HG03135 (cell line): ENCODE results near the gene TRABD2B.

Experiments used
- ATAC-seq: cut with Tn5 transposase; IDR thresholded peaks from one replicate; pipeline ENCODE4 v1.9.1; 2021; ENCODE audit warnings: mild to moderate bottlenecking, moderate library complexity; ENCODE audit not compliant: unreplicated experiment

TRABD2B gene

GRCh38 chr1:47742890-47743760 is 254.1 kb downstream of the TRABD2B start:
- ATAC-seq, result no peak

DNA sequence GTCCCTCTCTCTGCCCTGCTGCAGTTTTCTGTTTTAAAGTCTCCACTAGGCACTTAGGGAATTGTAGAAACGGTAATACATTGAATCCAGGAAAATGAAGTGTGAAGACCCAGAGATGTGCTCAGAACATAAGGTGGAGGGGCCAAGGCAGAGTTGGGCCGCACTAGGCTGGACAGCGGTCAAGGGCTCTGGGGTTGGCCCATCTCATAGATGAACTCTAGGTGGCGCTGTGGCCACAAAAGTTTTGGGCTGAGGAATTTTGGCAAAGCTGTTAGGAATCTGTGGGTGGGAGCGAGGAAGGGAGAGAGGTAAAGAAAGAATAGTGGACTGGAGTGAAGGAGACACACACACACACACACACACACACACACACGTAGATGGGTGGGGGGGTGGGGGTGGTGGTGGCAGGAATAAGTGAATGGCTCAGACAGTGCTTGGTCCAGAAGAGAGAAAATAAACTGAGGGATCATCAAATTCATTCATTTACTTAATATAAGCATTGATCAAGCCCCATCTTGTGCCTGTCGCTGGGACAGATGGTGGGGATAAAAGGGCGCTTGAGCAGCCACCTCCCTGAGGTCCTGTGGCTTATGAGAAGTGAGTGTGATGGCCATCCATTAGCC is 258.5 kb downstream of the TRABD2B start:
- no peak for ATAC-seq

DNA sequence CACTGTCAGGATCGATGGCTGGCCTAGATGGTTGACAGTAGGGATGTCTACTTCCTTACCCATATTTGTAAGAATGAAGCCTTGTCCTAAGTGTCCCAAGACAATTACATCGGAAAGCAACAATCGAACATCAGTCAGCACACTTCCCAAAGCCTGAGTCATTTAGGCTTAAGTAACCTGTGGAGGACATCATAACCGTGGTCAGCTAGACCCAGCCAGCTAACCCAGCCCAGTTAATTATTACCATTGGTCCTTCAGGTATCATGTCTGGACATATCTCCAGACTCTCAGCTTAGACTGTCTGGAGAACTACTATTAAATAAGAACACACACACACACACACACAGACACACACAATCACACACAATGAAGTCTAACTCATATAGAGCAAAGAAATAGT is 264.7 kb downstream of the TRABD2B start:
- ATAC-seq, result no peak

DNA sequence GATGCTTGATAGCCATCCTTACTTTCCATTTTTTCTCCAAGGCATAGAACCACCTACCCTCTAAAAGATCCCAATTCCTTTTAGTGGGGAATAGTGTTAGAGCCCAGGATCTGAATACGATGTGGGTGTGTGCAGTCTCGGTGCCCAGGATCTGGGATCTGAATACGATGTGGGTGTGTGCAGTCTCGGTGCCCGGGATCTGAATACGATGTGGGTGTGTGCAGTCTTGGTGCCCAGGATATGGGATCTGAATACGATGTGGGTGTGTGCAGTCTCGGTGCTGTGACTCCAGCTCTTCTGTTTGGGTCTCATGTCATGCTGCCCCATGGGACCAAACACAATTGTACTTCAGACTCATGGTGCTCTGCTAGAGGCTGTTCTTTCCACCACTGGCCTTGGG is 265.5 kb downstream of the TRABD2B start:
- ATAC-seq, result no peak

DNA sequence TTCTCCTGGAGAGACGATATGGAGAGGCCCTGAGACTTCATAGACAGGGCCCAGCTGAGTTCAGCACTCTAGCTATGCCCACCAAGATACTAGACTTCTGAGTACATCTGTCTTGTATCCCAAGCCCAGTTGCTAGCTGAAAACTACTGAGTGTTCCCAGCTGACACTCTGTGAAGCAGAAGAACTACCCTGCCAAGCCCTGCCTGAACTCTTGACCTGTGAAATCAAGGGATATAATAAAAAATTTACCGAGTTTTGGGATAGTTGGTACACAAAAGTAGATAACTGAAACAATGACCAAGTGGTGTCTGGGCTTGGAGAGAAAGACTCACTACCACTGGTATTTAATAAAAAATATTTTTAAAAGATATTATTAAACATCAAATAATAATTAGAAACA is 267.5 kb downstream of the TRABD2B start:
- ATAC-seq, result no peak

DNA sequence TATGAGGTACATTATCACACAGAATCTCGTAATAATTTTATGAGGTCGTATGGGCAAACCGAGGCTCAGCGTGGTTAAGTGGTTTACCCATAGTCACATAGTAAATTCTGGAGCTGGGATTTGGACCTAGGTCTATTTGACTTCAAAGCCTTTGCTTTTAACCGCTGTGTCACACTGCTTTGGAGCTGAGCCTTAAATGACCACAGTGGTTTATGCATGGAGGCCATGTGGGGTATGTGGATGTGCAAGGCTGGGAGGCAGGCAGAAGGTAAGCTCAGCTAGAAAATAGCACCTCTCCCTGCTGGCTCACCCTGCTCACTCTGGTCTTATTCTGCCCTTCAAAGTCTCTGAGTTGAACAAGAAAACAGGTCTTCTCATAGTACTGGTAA is 269.5 kb downstream of the TRABD2B start:
- ATAC-seq, result no peak

- ATAC-seq, result no peak
These were observed 270.0 kb downstream of the TRABD2B start for GRCh38 chr1:47727051-47727696.

DNA sequence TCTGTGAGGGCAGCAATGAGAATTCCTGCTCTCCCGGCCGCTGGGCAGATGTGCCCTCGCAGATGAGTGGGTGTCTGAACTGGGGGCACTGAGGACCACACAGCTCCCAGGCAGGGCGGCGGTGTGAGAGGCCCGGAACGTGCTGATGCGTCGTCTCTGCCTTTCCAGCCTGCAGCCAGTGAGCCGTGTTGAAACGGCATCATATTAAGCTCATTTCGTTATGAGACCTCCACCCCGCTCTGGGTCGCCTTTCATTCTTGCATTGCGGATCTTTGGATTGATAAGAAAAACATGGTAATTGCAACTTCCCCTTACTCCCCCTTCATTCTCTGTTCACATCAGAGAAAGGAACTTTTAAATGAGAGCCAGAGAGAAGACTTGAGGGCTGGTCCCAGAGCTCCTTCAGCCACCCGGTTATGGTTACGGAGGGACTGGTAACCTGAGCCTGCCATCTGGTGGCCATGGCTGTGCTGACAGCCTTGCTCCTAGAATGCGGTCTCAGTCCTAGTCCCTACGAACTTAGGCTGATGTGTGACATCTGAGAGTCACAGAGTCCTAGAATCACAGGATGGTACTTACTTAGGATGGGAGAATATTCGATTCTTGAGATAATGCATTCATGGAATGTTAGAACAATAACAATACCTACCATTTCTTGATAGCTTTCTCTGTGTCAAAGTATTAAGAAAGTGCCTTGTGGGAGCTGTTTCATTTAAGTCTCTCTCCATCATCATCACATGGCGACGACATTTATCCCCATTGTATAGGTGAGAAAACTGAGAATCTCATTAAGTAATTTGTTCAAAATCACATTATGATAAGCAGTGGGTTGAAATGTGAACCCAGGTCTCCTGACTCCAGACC is 271.0 kb downstream of the TRABD2B start:
- ATAC-seq, result peak; percentile 87

DNA sequence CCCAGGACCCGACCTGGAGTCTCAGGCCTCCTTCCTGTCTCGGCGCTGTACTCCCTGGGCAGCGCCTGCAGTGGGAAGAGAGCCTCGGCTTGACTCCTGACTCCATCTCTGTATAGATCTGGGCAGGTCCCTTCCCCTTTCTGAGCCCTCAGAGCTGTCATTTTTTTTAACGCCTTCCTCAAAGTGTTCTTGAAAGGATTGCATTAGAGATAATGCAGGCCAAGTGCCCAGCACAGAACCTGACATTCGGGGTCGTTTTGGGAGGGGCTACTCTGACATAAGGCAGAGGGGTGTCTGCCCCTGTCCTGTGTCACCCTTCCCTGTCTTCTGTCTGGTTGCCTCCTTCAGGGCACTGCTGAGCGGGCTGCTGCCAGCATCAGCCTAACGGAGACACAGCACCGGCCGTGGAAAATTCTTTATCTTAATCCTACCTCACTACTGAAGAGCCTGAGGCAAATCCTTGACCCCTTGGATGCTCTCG is 271.6 kb downstream of the TRABD2B start:
- ATAC-seq, result no peak

- no peak for ATAC-seq
These were observed 272.1 kb downstream of the TRABD2B start for GRCh38 chr1:47725000-47725473.

DNA sequence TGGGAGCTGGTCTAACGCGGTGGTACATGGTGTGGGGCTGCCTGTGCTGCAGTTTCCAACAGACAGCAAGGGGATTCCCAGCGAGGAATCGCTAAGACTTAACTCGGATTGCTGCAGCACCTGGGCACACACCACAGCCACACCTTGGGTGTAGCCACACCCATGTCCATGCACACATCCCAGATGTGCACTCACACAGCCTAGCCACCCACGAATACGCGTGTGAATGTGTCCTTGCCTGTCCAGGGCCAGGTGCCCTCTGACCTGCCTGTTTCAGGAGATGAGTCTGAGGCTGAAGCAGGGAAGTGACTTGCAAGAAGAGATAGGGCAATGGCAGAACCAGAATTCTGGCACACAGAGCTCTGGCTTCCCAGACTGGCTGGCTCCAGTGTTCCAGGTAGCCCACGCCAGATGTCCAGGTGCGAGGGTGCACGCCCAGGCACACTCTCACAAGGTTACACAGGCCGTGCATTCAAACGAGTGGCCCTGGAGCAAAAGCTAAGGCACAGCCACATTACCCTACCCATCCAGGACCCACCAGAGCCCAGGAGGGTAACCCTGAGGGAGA is 272.7 kb downstream of the TRABD2B start:
- no peak for ATAC-seq

DNA sequence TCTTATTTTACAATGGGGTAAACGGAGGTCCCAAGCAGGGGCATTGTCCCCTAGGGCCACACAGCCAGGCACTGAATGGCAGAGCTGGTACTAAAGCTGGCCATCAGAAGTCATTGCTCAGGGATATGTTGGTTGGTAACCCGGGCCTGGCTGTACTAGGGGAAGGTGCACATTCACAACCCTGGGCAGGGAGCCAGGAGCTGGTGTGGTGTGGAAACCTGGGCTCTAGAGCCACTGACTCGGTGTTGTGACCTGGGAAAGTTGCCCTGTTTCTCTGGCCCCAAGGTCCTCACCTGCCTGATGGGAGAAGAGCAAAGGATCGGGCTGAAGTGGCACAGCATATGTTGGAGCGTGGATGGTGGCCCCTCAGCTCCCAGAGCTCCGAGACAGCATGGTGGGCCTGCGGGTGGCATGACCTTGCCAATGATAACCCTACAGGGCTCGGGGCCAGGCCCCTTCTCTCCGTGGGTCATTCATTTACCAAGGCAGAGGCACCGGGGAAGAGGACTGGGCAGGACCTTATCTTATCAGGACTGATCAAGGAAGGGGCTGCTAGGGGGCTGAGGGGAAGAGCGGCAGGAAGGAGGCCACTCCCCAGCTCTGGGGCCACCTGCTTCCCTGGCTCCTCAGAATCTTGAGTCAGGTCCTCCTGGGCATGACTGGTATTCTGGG is 274.1 kb downstream of the TRABD2B start:
- no peak for ATAC-seq

DNA sequence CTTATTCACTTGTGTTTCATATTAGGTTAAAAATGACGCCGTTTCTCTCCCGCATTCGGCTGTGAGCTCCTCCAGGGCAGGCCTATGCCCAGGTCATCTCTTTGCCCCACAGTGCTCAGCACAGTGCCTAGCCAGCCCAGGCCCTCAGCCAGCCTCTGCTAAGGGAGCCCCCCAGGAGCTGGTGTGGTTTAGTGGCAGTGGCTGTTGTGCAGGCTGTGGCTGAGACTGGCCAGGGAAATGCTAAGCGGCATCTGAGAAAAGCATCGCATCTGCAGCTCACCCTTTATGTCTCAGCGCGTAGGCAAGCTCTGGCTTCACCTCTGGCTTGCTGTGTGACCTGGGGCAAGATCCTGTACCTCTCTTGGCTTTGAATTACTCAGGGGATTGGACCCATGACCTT is 275.1 kb downstream of the TRABD2B start:
- ATAC-seq, result no peak

DNA sequence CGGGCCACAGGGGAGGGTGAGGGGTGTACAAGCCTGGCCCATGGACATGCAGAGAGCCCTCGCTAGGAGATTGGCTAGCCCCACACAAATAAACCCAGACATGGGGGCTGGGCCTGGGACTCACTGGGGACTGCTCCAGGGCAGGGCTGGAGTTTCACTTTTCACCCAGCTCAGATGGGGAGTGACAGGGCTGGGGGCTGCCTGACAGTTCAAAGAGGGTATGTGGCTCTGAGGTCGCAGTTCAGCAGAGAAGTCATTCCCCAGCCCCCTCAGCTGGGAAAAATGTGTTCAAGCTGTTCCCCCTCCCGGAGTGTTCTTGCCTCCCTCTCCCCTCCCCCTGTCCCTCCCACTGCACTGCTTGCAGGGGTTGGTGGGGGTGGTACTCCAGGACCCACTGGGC is 277.1 kb downstream of the TRABD2B start:
- no peak for ATAC-seq

DNA sequence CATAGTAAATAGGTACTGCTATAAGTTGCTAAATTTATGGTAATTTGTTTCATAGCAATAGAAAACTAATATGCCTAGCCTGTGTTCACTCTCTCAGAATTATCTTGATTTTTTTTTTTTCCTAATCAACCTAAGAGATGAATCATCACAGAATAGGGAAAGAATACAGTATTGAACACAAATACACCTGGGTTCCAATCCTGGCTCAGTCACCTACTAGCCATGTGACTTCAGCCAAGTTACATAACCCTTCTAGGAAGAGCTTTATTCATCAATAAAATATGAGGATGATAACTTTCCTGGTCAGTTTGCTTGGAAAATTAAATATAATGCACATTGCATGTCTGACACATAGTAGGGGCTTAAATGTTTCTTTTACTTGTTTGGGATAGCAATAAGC is 279.8 kb downstream of the TRABD2B start:
- ATAC-seq, result no peak

DNA sequence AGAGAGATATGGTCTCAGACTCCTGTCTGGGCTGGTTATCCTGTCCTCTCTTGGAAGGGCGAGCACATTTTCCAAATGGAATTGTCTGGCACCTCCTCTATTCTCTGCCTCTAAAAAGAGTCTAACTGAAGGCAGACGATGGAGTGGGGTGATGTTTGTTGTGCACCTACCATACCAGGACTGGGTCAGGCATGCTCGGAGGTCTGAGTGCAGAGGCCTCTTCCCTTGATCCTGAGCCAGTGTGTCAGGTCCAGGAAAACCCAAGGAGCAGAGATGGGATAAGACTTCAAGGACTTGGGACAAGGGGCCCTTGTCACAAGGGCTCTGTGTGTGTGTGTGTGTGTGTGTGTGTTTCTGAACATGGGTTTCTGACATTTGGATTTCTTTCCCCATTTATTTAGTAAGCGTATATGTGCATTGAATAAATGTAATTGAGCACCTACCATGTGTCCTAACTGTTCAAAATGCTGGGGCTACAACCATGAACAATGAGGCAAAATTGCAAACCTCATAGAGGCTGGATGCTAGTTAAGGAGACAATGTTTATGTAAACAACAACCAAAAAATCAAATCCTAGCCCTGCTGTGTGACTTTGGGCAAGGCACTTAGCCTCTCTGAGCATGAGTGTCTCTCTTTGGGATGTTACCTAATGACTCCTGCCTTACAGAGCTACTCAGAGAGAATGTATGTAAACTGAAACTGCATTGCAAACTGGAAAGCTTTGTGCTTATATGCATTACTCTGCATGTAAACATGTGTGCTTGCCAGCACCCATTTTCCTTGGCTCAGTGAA is 283.0 kb downstream of the TRABD2B start:
- ATAC-seq, result no peak

- ATAC-seq, result no peak
These were observed 283.7 kb downstream of the TRABD2B start for GRCh38 chr1:47713333-47713953.

DNA sequence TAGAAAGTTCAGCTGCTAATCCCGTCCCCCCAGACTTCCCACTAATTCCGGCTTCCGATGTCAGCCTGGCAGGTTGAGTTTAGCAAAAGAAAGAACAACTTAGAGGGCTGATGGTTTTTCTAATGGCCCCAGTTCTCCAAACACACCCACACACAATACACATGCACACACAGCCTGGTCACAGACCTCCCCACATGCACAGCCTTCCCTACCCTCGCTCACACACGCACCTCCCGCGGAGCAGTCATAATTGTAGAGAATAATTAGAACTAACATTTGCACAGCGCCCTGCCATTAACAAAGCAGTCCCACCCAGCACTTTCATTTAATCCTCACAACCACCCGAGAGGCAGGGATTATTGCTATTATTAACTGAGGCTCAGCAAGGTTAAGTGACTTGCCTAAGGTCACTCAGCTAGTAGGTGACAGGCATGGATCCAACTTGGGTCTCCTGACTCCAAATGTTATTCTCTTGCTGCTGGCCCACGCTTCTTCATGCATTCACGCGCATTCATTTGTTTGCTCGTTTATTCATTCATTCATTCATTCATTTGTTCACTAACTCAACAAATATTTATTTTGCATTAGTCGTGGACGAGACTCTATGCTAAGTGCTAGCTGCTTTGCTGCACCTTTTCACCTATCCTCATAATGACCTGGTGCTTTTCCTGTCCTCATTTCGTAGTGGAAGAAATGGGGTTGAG is 284.4 kb downstream of the TRABD2B start:
- no peak for ATAC-seq
